ENCODE measurements around the gene UBXN1. TPM values are rescaled to one million over a fixed set of nuclear protein-coding genes. Genes with fewer than 3 reads are reported as not detected.
"Not testable (repeated sequence)": the region's sequence is repeated elsewhere in the genome, so short reads cannot be mapped to it uniquely, and the experiment has no call there.

The UBXN1 gene
- total RNA-seq, 2 donors from 2014 or later, result 70.7 to 93.4 TPM

- no peaks in the 10 kb centered on the region for H3K27me3 Mint-ChIP-seq
- peaks cover 100% of the 10 kb centered on the region for H3K36me3 Mint-ChIP-seq (ENCODE audit: low read depth)
- H3K4me3 Mint-ChIP-seq, result no peak overlapping the region
- H3K27ac Mint-ChIP-seq, result peak overlapping the region; percentile 72
- ATAC-seq (replicated peaks), result no peak
- peaks cover 50% of the 10 kb centered on the region for H3K4me1 Mint-ChIP-seq
- H3K9me3 Mint-ChIP-seq, result no peaks in the 10 kb centered on the region
These were observed 36.6 kb upstream of the UBXN1 start for GRCh38 chr11:62715150-62716130.

GRCh38 chr11:62713343-62713742 is 34.5 kb upstream of the UBXN1 start:
- peak overlapping the region; percentile 59 for H3K4me3 Mint-ChIP-seq
- H3K27me3 Mint-ChIP-seq, result no peaks in the 10 kb centered on the region
- H3K36me3 Mint-ChIP-seq (ENCODE audit: low read depth), result peaks cover 97% of the 10 kb centered on the region
- peak overlapping the region; percentile 72 for H3K27ac Mint-ChIP-seq
- peaks cover 46% of the 10 kb centered on the region for H3K4me1 Mint-ChIP-seq
- H3K9me3 Mint-ChIP-seq, result no peaks in the 10 kb centered on the region
- no peak for ATAC-seq (replicated peaks)

- ATAC-seq (replicated peaks), result no peak
- Mint-ChIP-seq H3K36me3 (ENCODE audit: low read depth) (peaks cover 95% of the 10 kb centered on the region), H3K27me3 (no peaks in the 10 kb centered on the region), H3K4me3 (peak overlapping the region; percentile 59), H3K27ac (peak overlapping the region; percentile 72), H3K9me3 (no peaks in the 10 kb centered on the region), H3K4me1 (peaks cover 42% of the 10 kb centered on the region)
These were observed 34.0 kb upstream of the UBXN1 start for GRCh38 chr11:62712861-62713260.

- Mint-ChIP-seq H3K27ac (peak overlapping the region; percentile 72), H3K4me3 (peak overlapping the region; percentile 59), H3K36me3 (ENCODE audit: low read depth) (peaks cover 92% of the 10 kb centered on the region), H3K27me3 (no peaks in the 10 kb centered on the region), H3K9me3 (no peaks in the 10 kb centered on the region), H3K4me1 (peaks cover 40% of the 10 kb centered on the region)
- no peak for ATAC-seq (replicated peaks)
These were observed 33.5 kb upstream of the UBXN1 start for GRCh38 chr11:62712276-62712812.

GRCh38 chr11:62710001-62710345 is 31.1 kb upstream of the UBXN1 start:
- H3K27ac Mint-ChIP-seq, result peak overlapping the region; percentile 97
- H3K36me3 Mint-ChIP-seq (ENCODE audit: low read depth), result peaks cover 69% of the 10 kb centered on the region
- no peaks in the 10 kb centered on the region for H3K27me3 Mint-ChIP-seq
- peaks cover 49% of the 10 kb centered on the region for H3K4me1 Mint-ChIP-seq
- no peaks in the 10 kb centered on the region for H3K9me3 Mint-ChIP-seq
- H3K4me3 Mint-ChIP-seq, result peak overlapping the region; percentile 97
- no peak for ATAC-seq (replicated peaks)

GRCh38 chr11:62709247-62710000 is 30.6 kb upstream of the UBXN1 start:
- Mint-ChIP-seq H3K27ac (peak overlapping the region; percentile 97), H3K36me3 (ENCODE audit: low read depth) (peaks cover 63% of the 10 kb centered on the region), H3K4me3 (peak overlapping the region; percentile 97), H3K4me1 (peaks cover 44% of the 10 kb centered on the region), H3K27me3 (no peaks in the 10 kb centered on the region), H3K9me3 (no peaks in the 10 kb centered on the region)
- peak; percentile 85 for ATAC-seq (replicated peaks)

- peak; percentile 39 for ATAC-seq (replicated peaks)
- Mint-ChIP-seq H3K36me3 (ENCODE audit: low read depth) (peaks cover 59% of the 10 kb centered on the region), H3K27me3 (no peaks in the 10 kb centered on the region), H3K9me3 (no peaks in the 10 kb centered on the region), H3K4me3 (peak overlapping the region; percentile 97), H3K4me1 (peaks cover 38% of the 10 kb centered on the region), H3K27ac (peak overlapping the region; percentile 97)
These were observed 29.9 kb upstream of the UBXN1 start for GRCh38 chr11:62708793-62709192.

- Mint-ChIP-seq H3K27ac (peak overlapping the region; percentile 97), H3K27me3 (no peaks in the 10 kb centered on the region), H3K36me3 (ENCODE audit: low read depth) (peaks cover 57% of the 10 kb centered on the region), H3K9me3 (no peaks in the 10 kb centered on the region), H3K4me3 (peak overlapping the region; percentile 97), H3K4me1 (peaks cover 34% of the 10 kb centered on the region)
- ATAC-seq (replicated peaks), result no peak
These were observed 29.5 kb upstream of the UBXN1 start for GRCh38 chr11:62708392-62708791.

- Mint-ChIP-seq H3K4me1 (peaks cover 30% of the 10 kb centered on the region), H3K27me3 (no peaks in the 10 kb centered on the region)
- no peak for ATAC-seq (replicated peaks)
These were observed 28.5 kb upstream of the UBXN1 start, which contains the start of the genes BSCL2 and GNG3 for GRCh38 chr11:62707277-62707861. Gene BSCL2 (minus strand): TSS chr11:62707424. CDS start chr11:62707195, 229 bp downstream. Gene GNG3 (plus strand): TSS chr11:62707676. CDS start chr11:62708296, 620 bp downstream.

GRCh38 chr11:62706850-62707247 is 28.0 kb upstream of the UBXN1 start:
- no peak for ATAC-seq (replicated peaks)
- Mint-ChIP-seq H3K4me3 (peak overlapping the region; percentile 80), H3K4me1 (peaks cover 30% of the 10 kb centered on the region), H3K36me3 (ENCODE audit: low read depth) (peaks cover 51% of the 10 kb centered on the region), H3K27ac (no peak overlapping the region), H3K9me3 (no peaks in the 10 kb centered on the region), H3K27me3 (no peaks in the 10 kb centered on the region)

More at GRCh38 chr11:62707277-62707861, 28.5 kb upstream of the UBXN1 start, which contains the start of the genes BSCL2 and GNG3:
- peak within 1 kb of the TSS; percentile 97 for H3K4me3 Mint-ChIP-seq
- H3K9me3 Mint-ChIP-seq, result no peaks in the 10 kb centered on the region
- peak within 1 kb of the TSS; percentile 97 for H3K27ac Mint-ChIP-seq
- H3K36me3 Mint-ChIP-seq (ENCODE audit: low read depth), result peaks cover 51% of the 10 kb centered on the region

- no peaks in the 10 kb centered on the region for H3K27me3 Mint-ChIP-seq
- H3K4me3 Mint-ChIP-seq, result peak overlapping the region; percentile 80
- no peaks in the 10 kb centered on the region for H3K9me3 Mint-ChIP-seq
- ATAC-seq (replicated peaks), result peak; percentile 77
- H3K4me1 Mint-ChIP-seq, result peaks cover 30% of the 10 kb centered on the region
- peak overlapping the region; percentile 46 for H3K27ac Mint-ChIP-seq
- H3K36me3 Mint-ChIP-seq (ENCODE audit: low read depth), result peaks cover 51% of the 10 kb centered on the region
These were observed 27.3 kb upstream of the UBXN1 start for GRCh38 chr11:62705880-62706849.

- peak overlapping the region; percentile 80 for H3K4me3 Mint-ChIP-seq
- peaks cover 30% of the 10 kb centered on the region for H3K4me1 Mint-ChIP-seq
- no peaks in the 10 kb centered on the region for H3K27me3 Mint-ChIP-seq
- H3K36me3 Mint-ChIP-seq (ENCODE audit: low read depth), result peaks cover 50% of the 10 kb centered on the region
- H3K9me3 Mint-ChIP-seq, result no peaks in the 10 kb centered on the region
- ATAC-seq (replicated peaks), result no peak
- H3K27ac Mint-ChIP-seq, result peak overlapping the region; percentile 46
These were observed 26.5 kb upstream of the UBXN1 start for GRCh38 chr11:62705413-62705812.

GRCh38 chr11:62703921-62704320 is 25.0 kb upstream of the UBXN1 start:
- H3K27me3 Mint-ChIP-seq; ATAC-seq (replicated peaks); H3K4me3 Mint-ChIP-seq; H3K27ac Mint-ChIP-seq; H3K9me3 Mint-ChIP-seq: not testable (repeated sequence)
- Mint-ChIP-seq H3K4me1 (peaks cover 26% of the 10 kb centered on the region), H3K36me3 (ENCODE audit: low read depth) (peaks cover 39% of the 10 kb centered on the region)
